H1 (cell line): ENCODE results near the gene GDPD2. TPM values are rescaled to one million over a fixed set of nuclear protein-coding genes. Genes with fewer than 3 reads are reported as not detected.

Experiments
- CTCF ChIA-PET: fragments of 300-600 bp; sonication (Branson Sonifier 250); formaldehyde crosslinking; loops from one replicate; lab custom pipeline; 2021; ENCODE audit not compliant: partially characterized antibody; lab: Charles Lee
- POLR2A ChIA-PET: fragments of 300-600 bp; sonication (Branson Sonifier 250); formaldehyde crosslinking; loops from one replicate; lab custom pipeline; 2021; ENCODE audit warnings: inconsistent platforms; ENCODE audit not compliant: partially characterized antibody; lab: Charles Lee
- DNase-seq, 2 experiments: peaks; one replicate each; pipeline versions ENCODE4 v3.0.0 to v3.0.0-alpha.2; 2010 to 2022; ENCODE audit warnings: low spot score in 2 of 2, low read depth in 1 of 2, mixed read lengths in 1 of 2
- FAIRE-seq: peaks from 2 replicates; lab custom pipeline; 2011; peaks lifted over from hg19 to GRCh38; lab: Jason Lieb, UNC
- H2AFZ ChIP-seq: 2 replicates; pipeline ENCODE4 v1.8.1; 2012; ENCODE audit warnings: low read length, inconsistent platforms
- H2AK5ac ChIP-seq: 2 replicates; pipeline ENCODE4 v1.6.1; 2013; ENCODE audit warnings: low read depth, low read length
- H2BK120ac ChIP-seq: replicated peaks from 2 replicates; pipeline ENCODE3; 2013; ENCODE audit warnings: low read depth, low read length, inconsistent platforms
- H2BK12ac ChIP-seq: 2 replicates; pipeline ENCODE4 v1.6.1; 2013; ENCODE audit warnings: low read depth, low read length
- H2BK15ac ChIP-seq: 2 replicates; pipeline ENCODE4 v1.6.1; 2013; ENCODE audit warnings: low read length
- H2BK20ac ChIP-seq: 2 replicates; pipeline ENCODE4 v1.6.1; 2013; ENCODE audit warnings: low read length
- H2BK5ac ChIP-seq: 2 replicates; pipeline ENCODE4 v1.6.1; 2013; ENCODE audit warnings: low read depth, low read length
- H3K14ac ChIP-seq: 2 replicates; pipeline ENCODE4 v1.6.1; 2013; ENCODE audit warnings: inconsistent platforms; ENCODE audit not compliant: insufficient read length
- H3K18ac ChIP-seq: 2 replicates; pipeline ENCODE4 v1.6.1; 2013; ENCODE audit warnings: low read length; ENCODE audit errors: extremely low read depth
- H3K23ac ChIP-seq: 2 replicates; pipeline ENCODE4 v1.6.1; 2013; ENCODE audit warnings: inconsistent platforms; ENCODE audit not compliant: insufficient read length
- H3K23me2 ChIP-seq: 2 replicates; pipeline ENCODE4 v1.6.1; 2013; ENCODE audit warnings: low read depth, low read length
- H3K27ac ChIP-seq: 2 replicates; pipeline ENCODE4 v1.6.1; 2011; ENCODE audit warnings: low read depth, low read length, inconsistent platforms
- H3K27me3 ChIP-seq, 4 experiments: replicated peaks in 1 of 4; 1 replicate in 1 of 4; 2 replicates in 3 of 4; pipeline versions ENCODE4 v1.6.1 to v1.8.1; 2011 to 2013; ENCODE audit warnings: low read length in 3 of 4, mild to moderate bottlenecking in 3 of 4, inconsistent platforms in 2 of 4, mixed read lengths in 2 of 4, moderate library complexity in 1 of 4; ENCODE audit not compliant: control insufficient read depth in 3 of 4, insufficient read depth in 3 of 4; ENCODE audit errors: extremely low read depth in 1 of 4
- H3K36me3 ChIP-seq, 4 experiments: 2 replicates each; pipeline versions ENCODE4 v1.6.1 to v1.8.1; 2011 to 2013; ENCODE audit warnings: mild to moderate bottlenecking in 4 of 4, low read length in 3 of 4, moderate library complexity in 2 of 4, control low read depth in 1 of 4, inconsistent platforms in 1 of 4; ENCODE audit not compliant: insufficient read depth in 4 of 4, control insufficient read depth in 2 of 4
- H3K4ac ChIP-seq: replicated peaks from 2 replicates; pipeline ENCODE3; 2013; ENCODE audit warnings: low read length, low read depth, mixed read lengths, inconsistent platforms; ENCODE audit not compliant: insufficient read length
- H3K4me1 ChIP-seq, 4 experiments: replicated peaks in 1 of 4; 1 replicate in 1 of 4; 2 replicates in 3 of 4; pipeline versions ENCODE4 v1.6.1 to v1.8.1; 2011 to 2013; ENCODE audit warnings: low read length in 3 of 4, inconsistent platforms in 2 of 4, mixed read lengths in 1 of 4; ENCODE audit not compliant: insufficient read depth in 4 of 4, control insufficient read depth in 3 of 4
- H3K4me2 ChIP-seq, 2 experiments: 2 replicates each; pipeline versions ENCODE4 v1.6.1 to v1.8.1; 2011 to 2013; ENCODE audit warnings: low read depth in 2 of 2, low read length in 2 of 2, control low read depth in 1 of 2, inconsistent platforms in 1 of 2, mild to moderate bottlenecking in 1 of 2; ENCODE audit not compliant: insufficient read depth in 1 of 2
- H3K4me3 ChIP-seq, 4 experiments: fragments of 200-600, 300-600 bp in 1 of 4; sonication (generic), shearing (Covaris generic), sonication (Bioruptor Twin) in 1 of 4; 2 replicates each; pipeline versions ENCODE4 v1.5.1 to v1.8.1; 2011 to 2016; ENCODE audit warnings: low read length in 4 of 4, low read depth in 3 of 4, control low read depth in 2 of 4, inconsistent platforms in 2 of 4, mild to moderate bottlenecking in 2 of 4, mixed read lengths in 1 of 4, moderate library complexity in 1 of 4; ENCODE audit not compliant: insufficient read depth in 2 of 4; ENCODE audit errors: extremely low read depth in 1 of 4
- H3K56ac ChIP-seq: replicated peaks from 2 replicates; pipeline ENCODE3; 2013; ENCODE audit warnings: low read depth, mild to moderate bottlenecking, mixed read lengths, low read length, inconsistent platforms; ENCODE audit not compliant: insufficient read length
- H3K79me1 ChIP-seq: 2 replicates; pipeline ENCODE4 v1.6.1; 2013; ENCODE audit warnings: low read depth, low read length, control low read depth
- H3K79me2 ChIP-seq, 2 experiments: 2 replicates each; pipeline versions ENCODE4 v1.6.1 to v1.8.1; 2012 to 2013; ENCODE audit warnings: low read length in 2 of 2, mild to moderate bottlenecking in 2 of 2, inconsistent platforms in 1 of 2; ENCODE audit not compliant: insufficient read depth in 2 of 2, control insufficient read depth in 1 of 2
- H3K9ac ChIP-seq, 4 experiments: replicated peaks in 1 of 4; 1 replicate in 1 of 4; 2 replicates in 3 of 4; pipeline versions ENCODE4 v1.6.1 to v1.8.1; 2011 to 2013; ENCODE audit warnings: low read depth in 3 of 4, low read length in 3 of 4, control low read depth in 2 of 4, mild to moderate bottlenecking in 2 of 4, moderate library complexity in 2 of 4, inconsistent platforms in 1 of 4; ENCODE audit errors: extremely low read depth in 1 of 4
- H3K9me3 ChIP-seq, 2 experiments: 2 replicates each; pipeline versions ENCODE4 v1.6.1 to v1.8.1; 2012 to 2013; ENCODE audit warnings: mild to moderate bottlenecking in 2 of 2, moderate library complexity in 2 of 2, control low read depth in 1 of 2, inconsistent platforms in 1 of 2, low read depth in 1 of 2, low read length in 1 of 2, mixed read lengths in 1 of 2; ENCODE audit not compliant: insufficient read depth in 2 of 2
- H4K20me1 ChIP-seq, 2 experiments: replicated peaks in 1 of 2; 2 replicates each; pipeline versions ENCODE3 to v1.8.1; 2011 to 2013; ENCODE audit warnings: inconsistent platforms in 2 of 2, low read length in 2 of 2, mild to moderate bottlenecking in 1 of 2; ENCODE audit not compliant: insufficient read depth in 2 of 2, control insufficient read depth in 1 of 2
- H4K5ac ChIP-seq: 2 replicates; pipeline ENCODE4 v1.6.1; 2013; ENCODE audit warnings: low read length, low read depth, mixed read lengths, inconsistent platforms; ENCODE audit not compliant: insufficient read length
- H4K8ac ChIP-seq: 2 replicates; pipeline ENCODE4 v1.8.0; 2013; ENCODE audit warnings: mild to moderate bottlenecking, moderate library complexity, low read length, inconsistent platforms; ENCODE audit not compliant: insufficient read depth; ENCODE audit errors: extremely low read depth
- H4K91ac ChIP-seq: replicated peaks from 2 replicates; pipeline ENCODE3; 2013; ENCODE audit warnings: low read length, mixed read lengths, inconsistent platforms; ENCODE audit not compliant: insufficient read length
- CHD2 ChIP-seq: IDR thresholded peaks from 2 replicates; pipeline ENCODE4 v1.6.1; 2012; ENCODE audit warnings: low read length, improper control_type of control experiment
- EGR1 ChIP-seq: IDR thresholded peaks from 2 replicates; pipeline ENCODE4 v1.6.1; 2011; ENCODE audit warnings: low read depth, low read length, borderline replicate concordance
- EP300 ChIP-seq, 2 experiments: IDR thresholded peaks; 1 replicate in 1 of 2; 2 replicates in 1 of 2; pipeline ENCODE4 v1.6.1; 2011 to 2012; ENCODE audit warnings: low read depth in 2 of 2, low read length in 2 of 2, mild to moderate bottlenecking in 2 of 2, borderline replicate concordance in 1 of 2, inconsistent platforms in 1 of 2, moderate library complexity in 1 of 2
- HDAC6 ChIP-seq: IDR thresholded peaks from one replicate; pipeline ENCODE4 v1.7.1; 2012; ENCODE audit warnings: low read depth, mild to moderate bottlenecking, inconsistent platforms, low read length, moderate library complexity
- KDM1A ChIP-seq: fragments of 200-600, 300-600 bp; sonication (generic); IDR thresholded peaks from 2 replicates; pipeline ENCODE4 v1.7.1; 2016; ENCODE audit warnings: mild to moderate bottlenecking, low read length, borderline replicate concordance
- SIN3A ChIP-seq, 2 experiments: IDR thresholded peaks in 1 of 2; conservative IDR thresholded peaks in 1 of 2; 2 replicates each; pipeline ENCODE4 v1.6.1; 2011 to 2012; ENCODE audit warnings: low read length in 2 of 2, improper control_type of control experiment in 1 of 2, low read depth in 1 of 2, mild to moderate bottlenecking in 1 of 2
- YY1 ChIP-seq: IDR thresholded peaks from 2 replicates; pipeline ENCODE4 v1.6.1; 2011; ENCODE audit warnings: low read depth, mild to moderate bottlenecking, low read length
- ZNF274 ChIP-seq: IDR thresholded peaks from 2 replicates; pipeline ENCODE4 v1.7.0; 2012; ENCODE audit warnings: low read length, borderline replicate concordance; ENCODE audit errors: extremely low read depth
- WGBS, 2 experiments: shearing (Covaris generic) in 1 of 2; methylation state at CpG; one replicate each; pipeline versions ENCODE4 v1.1.6 to v1.1.7; 2013 to 2015; ENCODE audit warnings: low lambda C conversion rate in 2 of 2, mixed read lengths in 2 of 2, inconsistent platforms in 1 of 2, low coverage in 1 of 2, missing lambda C conversion rate in 1 of 2; ENCODE audit not compliant: insufficient replicate concordance in 2 of 2, insufficient coverage in 1 of 2, insufficient read length in 1 of 2; ENCODE audit errors: extremely low coverage in 1 of 2, missing lambda C conversion rate in 1 of 2; 5-methylcytosine and 5-hydroxymethylcytosine counted together
- polyA plus RNA-seq, 7 experiments: library from polyadenylated mRNA; depleted of rRNA in 3 of 7; stranded (reverse) in 5 of 7; unstranded in 2 of 7; fragments of >200 nt in 5 of 7; fragments of 200-250 nt in 2 of 7; gene quantifications; 1 replicate in 5 of 7; 2 replicates in 1 of 7; 4 replicates in 1 of 7; pipeline versions ENCODE4 v1.2.1 to v1.2.3, GENCODE V29; 2011 to 2013; ENCODE audit warnings: missing spikeins in 2 of 7, mixed read lengths in 2 of 7
- total RNA-seq: library from RNA; stranded (reverse); fragmentation: NEBNext Ultra II Directional; extraction: Animal tissue kit (Norgen Biotek cat#: 25700); gene quantifications from 2 replicates; pipeline ENCODE4 v1.2.1, GENCODE V29; 2021
- TF ChIP-seq, protein P1 (sequence below): IDR thresholded peaks from 2 replicates; pipeline ENCODE4 v1.6.1; 2012; ENCODE audit warnings: inconsistent platforms
- TF ChIP-seq, protein P2 (sequence below), 3 experiments: IDR thresholded peaks; 1 replicate in 2 of 3; 2 replicates in 1 of 3; pipeline versions ENCODE4 v1.5.1 to v1.6.1; 2011; ENCODE audit warnings: low read length in 3 of 3, mild to moderate bottlenecking in 3 of 3, inconsistent platforms in 2 of 3, low read depth in 1 of 3, moderate library complexity in 1 of 3; ENCODE audit not compliant: insufficient read depth in 1 of 3; ENCODE audit errors: control extremely low read depth in 1 of 3

Gene GDPD2
- total and polyA plus RNA-seq, 2 of the 8 experiments (the other 6 are each of a cell fraction or from before 2014, with no cell fraction given): 25.6 to 68.3 TPM

DNA sequence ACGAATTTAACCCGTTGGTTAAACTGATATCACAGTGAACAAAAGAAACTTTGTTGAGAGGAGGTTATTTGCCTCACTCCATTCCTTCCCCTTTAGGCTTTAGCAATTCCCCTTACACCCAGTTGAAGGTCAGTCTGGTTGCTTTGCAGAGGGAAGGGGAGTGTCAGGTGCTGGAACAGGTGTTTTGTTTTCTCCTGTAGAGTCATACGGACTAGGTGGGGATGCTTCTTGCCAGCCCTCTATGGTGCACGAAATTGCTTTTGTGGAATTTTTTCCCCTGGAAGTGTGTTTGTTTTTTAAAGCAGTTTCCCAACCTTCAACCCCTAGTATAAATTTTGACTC is 54.6 kb downstream of the GDPD2 start:
- CTCF ChIA-PET: no interaction called here
- Histone ChIP-seq H3K4me3 (peak overlapping the region in 1 of 4 experiments; percentile 40; a peak in 3 of 8 replicates), H3K18ac (no peak overlapping the region), H3K27ac (no peak overlapping the region; the same call in 1 of the 2 replicates), H3K36me3 (peaks cover 0 to 20% (median 4%) of the 10 kb centered on the region in 4 experiments; a peak in 2 of 8 replicates), H2BK5ac (no peak overlapping the region), H3K23ac (no peak overlapping the region), H2BK15ac (no peak overlapping the region), H3K14ac (no peak overlapping the region), H4K8ac (no peak overlapping the region), H3K4me1 (peaks cover 7 to 34% (median 24%) of the 10 kb centered on the region in 4 experiments; a peak in 6 of 7 replicates), H2AFZ (no peak overlapping the region), H3K79me2 (peaks cover 0 to 69% of the 10 kb centered on the region in 2 experiments; a peak in 2 of 4 replicates), H2AK5ac (no peak overlapping the region), H3K27me3 (no peaks in the 10 kb centered on the region), H2BK20ac (no peak overlapping the region), H4K5ac (no peak overlapping the region), H2BK12ac (no peak overlapping the region), H3K4ac (no peak overlapping the region), H3K9ac (no peak overlapping the region), H3K4me2 (peak overlapping the region; percentile 65 to 88), H4K91ac (no peak overlapping the region), H4K20me1 (peaks cover 4 to 23% of the 10 kb centered on the region in 2 experiments), H3K23me2 (peaks cover 1% of the 10 kb centered on the region), H3K56ac (no peak overlapping the region), H3K9me3 (no peaks in the 10 kb centered on the region), H2BK120ac (no peak overlapping the region), H3K79me1 (no peaks in the 10 kb centered on the region; the same call in none of the 2 replicates)
- POLR2A ChIA-PET: interaction anchor here (1.0 to 5.3 kb wide), 2 partner anchors 22 to 55 kb away, joined by 3 to 29 read pairs; partner anchors contain the start of gene GDPD2
- DNase-seq (no peak), FAIRE-seq (peak; percentile 32)
- 6% methylated on average over 4 of the region's 4 CpGs; no CpG with 5 or more reads in 1 of the 2 experiments for WGBS, 2 experiments
- TF ChIP-seq, protein P1, sequence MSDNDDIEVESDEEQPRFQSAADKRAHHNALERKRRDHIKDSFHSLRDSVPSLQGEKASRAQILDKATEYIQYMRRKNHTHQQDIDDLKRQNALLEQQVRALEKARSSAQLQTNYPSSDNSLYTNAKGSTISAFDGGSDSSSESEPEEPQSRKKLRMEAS: no peak
- no peak for TF ChIP-seq YY1
- no peak for TF ChIP-seq SIN3A (conservative IDR thresholded peaks at IDR 0.05 in 1 of 2, IDR thresholded peaks at IDR 0.05 in 1 of 2; ENCODE audit: low read depth in 1 of 2, low read length in 2 of 2)
- TF ChIP-seq, protein P2, sequence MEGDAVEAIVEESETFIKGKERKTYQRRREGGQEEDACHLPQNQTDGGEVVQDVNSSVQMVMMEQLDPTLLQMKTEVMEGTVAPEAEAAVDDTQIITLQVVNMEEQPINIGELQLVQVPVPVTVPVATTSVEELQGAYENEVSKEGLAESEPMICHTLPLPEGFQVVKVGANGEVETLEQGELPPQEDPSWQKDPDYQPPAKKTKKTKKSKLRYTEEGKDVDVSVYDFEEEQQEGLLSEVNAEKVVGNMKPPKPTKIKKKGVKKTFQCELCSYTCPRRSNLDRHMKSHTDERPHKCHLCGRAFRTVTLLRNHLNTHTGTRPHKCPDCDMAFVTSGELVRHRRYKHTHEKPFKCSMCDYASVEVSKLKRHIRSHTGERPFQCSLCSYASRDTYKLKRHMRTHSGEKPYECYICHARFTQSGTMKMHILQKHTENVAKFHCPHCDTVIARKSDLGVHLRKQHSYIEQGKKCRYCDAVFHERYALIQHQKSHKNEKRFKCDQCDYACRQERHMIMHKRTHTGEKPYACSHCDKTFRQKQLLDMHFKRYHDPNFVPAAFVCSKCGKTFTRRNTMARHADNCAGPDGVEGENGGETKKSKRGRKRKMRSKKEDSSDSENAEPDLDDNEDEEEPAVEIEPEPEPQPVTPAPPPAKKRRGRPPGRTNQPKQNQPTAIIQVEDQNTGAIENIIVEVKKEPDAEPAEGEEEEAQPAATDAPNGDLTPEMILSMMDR (IDR thresholded peaks at IDR 0.05; ENCODE audit: control extremely low read depth in 1 of 3, insufficient read depth in 1 of 3, low read depth in 1 of 3, low read length in 3 of 3): no peak
- no peak for TF ChIP-seq EGR1
- TF ChIP-seq CHD2: no peak
- no peak for TF ChIP-seq ZNF274
- no peak for TF ChIP-seq KDM1A
- no peak for TF ChIP-seq HDAC6
- no peak for TF ChIP-seq EP300 (IDR thresholded peaks at IDR 0.05; ENCODE audit: borderline replicate concordance in 1 of 2, low read depth in 2 of 2, low read length in 2 of 2)
